Activated CD4-positive, CD25-positive, alpha-beta regulatory T cell treated with anti-CD3 and anti-CD28 coated beads, Interleukin-2, amount 50 U/mL, for 24 hours (primary cell): Measurements from ENCODE around the gene PARP1.
"Not testable (repeated sequence)": the region's sequence is repeated elsewhere in the genome, so short reads cannot be mapped to it uniquely, and the experiment has no call there.

Experiments
- ATAC-seq, 2 donors: fragments of 150-1000 bp; cut with Tn5 transposase; one replicate each; pipeline ENCODE4 v1.10.0; 2021; ENCODE audit warnings: mild to moderate bottlenecking in 1 of 2, moderate library complexity in 1 of 2

PARP1 gene

DNA sequence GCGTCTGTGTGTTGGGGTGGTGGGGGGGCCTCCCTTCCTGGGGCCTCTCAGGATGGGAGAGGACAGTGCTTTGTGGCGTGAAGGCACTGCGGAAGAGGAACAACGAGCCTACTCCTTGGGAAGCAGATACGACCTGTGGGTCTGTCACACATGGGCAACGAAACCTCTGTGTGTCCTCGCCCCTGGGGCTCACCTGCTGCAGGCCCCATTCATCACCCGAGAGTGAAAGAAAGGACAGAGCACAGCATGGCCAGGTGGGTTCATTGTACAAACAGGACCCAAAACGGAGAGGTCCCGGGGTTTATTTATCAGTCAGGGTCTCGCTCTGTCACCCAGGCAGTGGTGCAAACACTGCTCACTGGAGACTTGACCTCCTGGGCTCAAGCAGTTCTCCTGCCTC, 58.8 kb downstream of the PARP1 start:
- ATAC-seq, result no peak

DNA sequence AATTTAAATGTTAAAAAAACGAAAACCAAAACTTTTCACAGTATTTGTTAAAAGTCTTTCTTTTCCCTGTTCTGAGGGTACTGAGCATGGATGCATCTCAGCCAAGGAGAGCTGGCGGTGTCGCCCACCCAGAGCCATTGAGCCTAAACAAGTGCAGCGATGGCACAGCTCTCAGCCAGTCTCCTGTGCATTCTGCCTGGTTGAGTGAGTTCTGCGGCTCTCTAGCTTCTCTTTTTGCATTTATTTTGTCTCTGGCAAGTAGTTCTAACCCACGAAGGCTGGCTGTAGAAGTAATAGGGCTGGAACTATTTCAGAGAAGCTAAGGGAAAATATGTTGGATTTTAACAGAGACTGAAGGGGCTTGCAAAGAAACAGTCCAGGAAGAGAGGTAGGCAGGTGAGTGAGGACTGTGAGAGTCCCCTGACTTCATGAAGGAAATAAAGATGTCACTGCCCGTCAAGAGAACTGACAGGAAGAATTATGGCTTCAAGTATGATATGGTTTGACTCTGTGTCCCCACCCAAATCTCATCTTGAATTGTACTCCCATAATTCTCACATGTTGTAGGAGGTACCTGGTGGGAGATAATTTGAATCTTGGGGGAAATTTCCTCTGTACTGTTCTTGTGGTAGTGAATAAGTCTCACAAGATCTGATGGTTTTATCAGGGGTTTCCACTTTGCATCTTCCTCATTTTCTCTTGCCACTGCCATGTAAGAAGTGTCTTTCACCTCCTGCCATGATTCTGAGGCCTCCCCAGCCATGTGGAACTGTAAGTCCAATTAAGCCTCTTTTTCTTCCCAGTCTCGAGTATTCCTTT, 63.2 kb downstream of the PARP1 start:
- no peak for ATAC-seq

DNA sequence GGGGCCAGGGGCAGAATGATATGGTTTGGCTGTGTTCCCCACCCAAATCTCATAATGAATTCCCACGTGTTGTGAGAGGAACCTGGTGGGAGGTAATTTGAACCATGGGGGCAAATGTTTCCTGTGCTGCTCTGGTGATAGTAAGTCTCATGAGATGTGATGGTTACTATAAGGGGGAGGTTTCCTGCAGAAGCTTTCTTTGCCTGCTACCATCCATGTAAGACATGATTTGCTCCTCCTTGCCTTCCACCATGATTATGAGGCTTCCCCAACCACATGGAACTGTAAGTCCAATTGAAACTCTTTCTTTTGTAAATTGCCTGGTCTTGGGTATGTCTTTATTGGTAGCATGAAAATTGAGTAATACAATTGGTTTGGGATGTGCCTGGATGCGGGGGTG, 65.2 kb downstream of the PARP1 start:
- ATAC-seq, result no peak

DNA sequence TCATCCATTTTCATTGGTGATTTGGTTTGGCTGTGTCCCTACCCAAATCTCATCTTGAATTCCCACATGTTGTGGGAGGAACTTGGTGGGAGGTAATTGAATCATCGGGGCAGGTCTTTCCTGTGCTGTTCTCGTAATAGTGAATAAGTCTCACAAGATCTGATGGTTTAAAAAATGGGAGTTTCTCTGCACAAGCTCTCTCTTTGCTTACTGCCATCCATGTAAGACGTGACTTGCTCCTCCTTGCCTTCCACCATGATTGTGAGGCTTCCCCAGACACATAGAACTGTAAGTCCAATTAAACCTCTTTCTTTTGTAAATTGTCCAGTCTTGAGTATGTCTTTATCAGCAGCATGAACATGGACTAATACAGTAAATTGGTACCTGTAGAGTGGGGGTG, 67.8 kb downstream of the PARP1 start:
- not testable (repeated sequence) for ATAC-seq

DNA sequence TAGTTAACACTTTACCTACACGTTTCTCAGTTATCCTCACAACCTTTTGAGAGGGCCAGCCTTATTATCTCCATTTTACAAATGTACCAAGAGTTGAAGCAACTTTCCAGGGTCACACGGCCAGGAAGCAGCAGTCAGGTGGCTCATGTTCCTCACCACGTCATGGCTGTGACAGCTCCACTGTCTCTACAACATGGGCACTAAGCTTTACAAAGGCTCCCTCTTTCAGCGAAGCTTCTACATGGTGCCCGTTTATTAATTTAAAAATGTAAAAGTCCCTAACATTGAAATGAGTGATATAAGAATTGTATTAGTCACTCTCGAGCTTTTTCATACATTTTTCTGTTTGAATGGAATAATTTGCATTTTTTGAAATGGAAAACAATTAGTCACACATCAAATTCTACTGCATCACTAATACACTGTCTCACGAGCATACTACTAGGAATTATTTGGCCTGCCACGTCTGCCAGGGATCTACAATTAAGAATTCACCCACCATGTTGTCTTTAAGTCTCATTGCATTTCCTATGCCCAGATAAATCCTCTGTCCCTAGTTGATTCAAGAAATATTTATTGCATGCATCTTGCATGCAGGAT, 70.5 kb downstream of the PARP1 start:
- ATAC-seq, result peak; percentile 79 to 84

DNA sequence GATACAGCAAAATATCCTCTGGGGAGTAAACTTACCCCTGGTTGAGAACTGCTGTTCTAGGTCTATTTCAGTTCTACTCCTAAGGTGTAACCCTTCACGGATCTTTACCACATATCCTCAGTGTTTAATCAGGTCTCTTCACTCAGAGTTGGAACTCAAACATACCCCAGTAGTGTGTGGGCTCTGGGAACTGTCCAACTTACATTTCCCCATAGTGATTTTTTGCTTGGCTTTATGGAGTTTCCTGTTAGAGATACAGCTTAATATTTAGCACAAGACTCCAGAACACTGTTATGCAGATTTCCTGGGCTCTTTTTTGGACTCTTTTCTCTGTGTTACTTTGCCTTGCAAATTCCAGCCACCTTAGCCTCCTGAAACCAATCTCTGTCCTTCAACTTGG, 72.2 kb downstream of the PARP1 start:
- ATAC-seq, result no peak

DNA sequence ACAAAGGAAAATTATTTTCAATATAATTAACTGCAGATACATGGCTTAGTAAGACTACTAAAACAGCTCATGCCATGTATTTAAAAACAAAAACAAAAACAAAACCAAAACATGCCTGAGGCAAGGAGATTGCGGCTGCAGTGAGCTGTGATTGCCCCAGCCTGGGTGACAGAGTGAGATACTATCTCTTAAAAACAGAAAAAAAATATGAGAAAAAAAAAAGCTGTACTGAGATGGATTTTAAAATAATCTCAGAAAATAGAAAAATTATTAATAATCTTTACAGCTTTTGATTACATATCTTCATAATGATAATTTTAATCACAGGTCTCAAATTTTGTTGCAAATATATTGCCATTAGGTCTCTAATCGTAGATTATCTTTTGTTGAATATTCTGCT, 74.9 kb downstream of the PARP1 start:
- ATAC-seq, result no peak

DNA sequence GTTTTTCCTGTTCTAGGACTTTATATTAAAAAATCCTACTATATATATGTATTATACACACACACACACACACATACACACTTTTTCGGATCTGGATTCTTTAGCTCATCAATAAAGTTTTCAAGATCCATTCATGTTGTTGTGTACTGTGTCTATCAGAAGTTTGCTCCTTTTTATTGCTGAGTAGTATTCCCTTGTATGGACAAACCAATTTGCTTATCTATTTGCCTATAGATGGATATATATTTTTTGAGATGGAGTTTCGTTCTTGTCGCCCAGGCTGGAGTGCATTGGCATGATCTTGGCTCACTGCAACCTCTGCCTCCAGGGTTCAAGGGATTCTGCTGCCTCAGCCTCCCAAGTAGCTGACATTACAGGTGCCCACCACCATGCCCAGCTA, 78.7 kb downstream of the PARP1 start:
- no peak for ATAC-seq

DNA sequence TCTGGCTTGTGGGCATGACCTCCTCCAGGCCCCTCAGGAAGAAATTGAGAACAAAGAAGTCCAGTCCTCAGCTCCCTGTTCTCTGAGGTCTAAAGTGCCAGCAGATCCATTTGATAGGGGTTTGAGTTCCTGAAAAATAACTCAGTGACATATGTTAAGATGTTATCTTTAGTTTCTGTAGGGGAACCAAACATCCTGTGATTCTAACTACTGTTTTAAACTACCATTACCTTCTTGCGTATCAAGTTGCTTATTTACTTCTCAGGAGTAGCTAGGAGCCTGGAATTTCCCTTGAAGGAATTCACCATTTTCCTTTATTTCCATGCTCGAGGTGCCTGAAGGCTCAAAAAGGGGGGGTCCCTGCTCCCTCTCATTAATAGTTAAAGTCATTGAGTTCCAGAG, 80.1 kb downstream of the PARP1 start:
- ATAC-seq, result no peak

DNA sequence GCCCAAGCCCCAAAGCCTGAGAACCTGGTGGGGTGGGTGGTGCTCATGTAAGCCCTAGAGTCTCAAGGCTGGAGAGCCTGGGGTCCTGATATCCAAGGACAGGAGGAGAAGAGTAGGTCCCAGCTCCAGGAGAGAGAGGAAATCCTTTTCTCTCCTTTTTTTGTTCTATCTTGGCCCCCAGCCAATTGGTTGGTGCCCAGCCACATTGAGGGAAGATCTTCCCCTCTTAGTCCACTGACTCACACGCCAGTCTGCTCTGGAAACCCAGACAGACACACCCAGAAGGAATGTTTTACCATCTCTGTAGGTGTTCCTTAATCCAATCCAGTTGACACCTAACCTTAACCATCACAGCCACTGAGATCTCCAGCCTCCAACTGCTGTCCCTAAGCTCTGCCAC, 82.7 kb downstream of the PARP1 start:
- ATAC-seq, result no peak

DNA sequence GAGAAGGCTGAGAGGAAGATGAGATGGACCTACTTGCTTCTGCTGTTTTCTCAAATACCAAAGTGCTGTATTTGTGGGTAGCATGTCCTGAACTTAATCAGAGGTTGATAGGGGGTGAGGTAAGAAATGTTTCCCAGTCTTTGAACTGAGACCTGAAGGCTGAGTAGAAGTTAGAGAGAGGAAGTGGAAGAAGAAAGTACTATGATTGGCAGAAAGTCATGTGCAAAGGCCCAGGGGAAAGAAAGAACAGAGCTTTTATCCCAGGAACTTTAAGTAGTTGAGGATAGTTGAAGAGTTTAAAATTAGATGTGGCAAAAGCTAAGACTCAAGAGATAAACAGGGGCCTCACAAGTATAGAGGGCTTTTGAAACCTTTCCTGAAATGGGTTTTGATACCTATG, 83.4 kb downstream of the PARP1 start:
- no peak for ATAC-seq

DNA sequence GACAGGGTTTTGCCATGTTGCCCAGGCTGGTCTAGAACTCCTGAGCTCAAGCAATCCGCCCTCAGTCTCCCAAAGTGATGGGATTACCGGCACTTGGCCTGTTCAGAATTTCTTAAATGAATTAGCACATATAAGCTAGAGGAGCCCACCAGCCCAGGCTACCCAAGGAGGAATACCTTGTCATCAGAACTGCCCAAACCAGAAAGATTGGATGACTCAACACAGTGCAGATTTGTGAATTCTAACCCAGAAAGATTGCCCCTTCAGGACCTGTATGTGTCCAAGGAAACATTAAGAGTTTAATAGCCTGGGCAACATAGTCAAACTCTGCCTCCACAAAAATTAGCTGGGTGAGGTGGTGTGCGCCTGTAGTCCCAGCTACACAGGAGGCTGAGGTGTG, 84.9 kb downstream of the PARP1 start:
- no peak for ATAC-seq

DNA sequence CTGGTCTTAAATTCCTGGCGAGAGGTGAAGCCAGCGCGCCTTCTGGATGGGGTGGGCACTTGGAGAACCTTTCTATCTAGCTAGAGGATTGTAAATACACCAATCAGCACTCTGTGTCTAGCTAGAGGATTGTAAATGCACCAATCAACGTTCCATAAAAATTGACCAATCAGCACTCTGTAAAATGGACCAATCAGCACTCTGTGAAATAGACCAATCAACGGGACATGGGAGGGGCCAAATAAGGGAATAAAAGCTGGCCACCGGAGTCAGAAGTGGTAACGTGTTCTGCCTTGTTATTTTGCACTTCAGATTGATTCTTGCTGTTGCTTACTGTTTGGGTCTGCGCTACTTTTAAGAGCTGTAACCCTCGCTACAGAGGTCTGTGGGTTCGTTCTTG, 87.0 kb downstream of the PARP1 start:
- no peak for ATAC-seq

DNA sequence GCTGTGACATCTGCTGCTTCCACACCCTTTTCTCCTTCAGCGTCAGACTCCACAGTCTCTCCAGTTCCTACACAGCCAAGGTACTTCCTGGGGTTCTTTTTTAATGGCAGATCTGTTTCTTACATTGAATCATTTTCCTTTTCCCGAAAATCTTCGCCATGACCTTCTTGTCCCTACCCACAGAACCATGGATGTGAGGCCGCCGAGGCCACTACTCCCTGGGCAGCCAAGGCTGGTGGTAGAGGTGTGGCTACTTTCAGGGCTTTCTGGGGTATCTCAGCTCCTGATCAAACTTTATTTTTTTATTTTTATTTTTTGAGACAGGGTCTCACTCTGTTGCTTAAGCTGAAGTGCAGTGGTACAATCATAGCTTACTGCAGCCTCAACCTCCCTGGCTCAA, 89.4 kb downstream of the PARP1 start:
- no peak for ATAC-seq

DNA sequence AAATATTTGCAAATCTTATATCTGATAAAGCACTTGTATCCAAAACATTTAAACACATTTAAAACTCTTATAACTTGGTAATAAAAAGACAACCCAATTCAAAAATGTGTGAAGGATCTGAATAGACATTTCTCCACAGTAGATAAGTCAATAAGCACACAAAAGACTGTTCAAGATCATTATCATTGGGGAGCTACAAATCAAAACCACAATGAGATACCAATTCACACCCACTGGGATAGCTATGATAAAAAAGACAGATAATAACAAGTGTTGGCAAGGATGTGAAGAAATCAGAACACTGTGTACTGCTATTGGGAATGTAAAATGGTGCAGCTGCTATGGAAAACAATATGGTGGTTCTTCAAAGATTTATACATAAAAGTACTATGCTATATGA, 93.8 kb downstream of the PARP1 start:
- ATAC-seq, result no peak

DNA sequence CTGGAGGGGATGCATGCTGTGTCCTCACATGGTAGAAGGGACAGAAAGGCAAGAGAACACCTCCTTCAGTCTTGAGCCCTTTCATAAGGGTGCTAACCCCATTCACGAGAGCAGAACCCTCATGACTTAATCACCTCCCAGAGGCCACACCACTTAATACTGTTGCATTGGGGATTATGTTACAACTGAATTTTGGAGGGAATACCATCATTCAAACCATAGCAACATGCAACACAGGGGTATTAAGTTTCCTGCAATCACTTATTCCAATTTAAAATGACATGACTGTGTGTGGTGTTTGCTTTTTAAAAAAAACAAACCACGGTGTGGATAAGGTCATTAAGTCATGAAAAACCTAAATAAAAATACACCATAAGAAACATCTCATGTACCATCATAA, 95.8 kb downstream of the PARP1 start:
- no peak for ATAC-seq

DNA sequence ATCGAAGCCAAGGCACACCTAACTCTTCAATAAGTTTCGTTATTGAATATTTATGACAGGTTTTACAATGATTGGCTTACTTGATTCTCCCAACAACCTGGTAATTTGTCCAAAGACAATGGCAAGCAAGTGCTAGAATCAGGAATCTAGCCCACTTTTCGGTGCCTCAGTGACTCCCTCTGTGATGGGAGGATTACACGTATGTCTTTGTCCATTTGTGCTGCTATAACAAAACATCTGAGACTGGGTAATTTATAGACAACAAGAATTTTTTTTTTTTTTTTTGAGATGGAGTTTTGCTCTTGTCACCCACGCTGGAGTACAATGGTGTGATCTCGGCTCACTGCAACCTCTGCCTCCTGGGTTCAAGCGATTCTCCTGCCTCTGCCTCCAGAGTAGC, 96.5 kb downstream of the PARP1 start:
- ATAC-seq, result no peak
